GM18858 (cell line): ENCODE measurements around the gene NUDT5.

Experiments
- ATAC-seq: cut with Tn5 transposase; IDR thresholded peaks from one replicate; pipeline ENCODE4 v1.9.1; 2021; ENCODE audit not compliant: unreplicated experiment

NUDT5 gene

DNA sequence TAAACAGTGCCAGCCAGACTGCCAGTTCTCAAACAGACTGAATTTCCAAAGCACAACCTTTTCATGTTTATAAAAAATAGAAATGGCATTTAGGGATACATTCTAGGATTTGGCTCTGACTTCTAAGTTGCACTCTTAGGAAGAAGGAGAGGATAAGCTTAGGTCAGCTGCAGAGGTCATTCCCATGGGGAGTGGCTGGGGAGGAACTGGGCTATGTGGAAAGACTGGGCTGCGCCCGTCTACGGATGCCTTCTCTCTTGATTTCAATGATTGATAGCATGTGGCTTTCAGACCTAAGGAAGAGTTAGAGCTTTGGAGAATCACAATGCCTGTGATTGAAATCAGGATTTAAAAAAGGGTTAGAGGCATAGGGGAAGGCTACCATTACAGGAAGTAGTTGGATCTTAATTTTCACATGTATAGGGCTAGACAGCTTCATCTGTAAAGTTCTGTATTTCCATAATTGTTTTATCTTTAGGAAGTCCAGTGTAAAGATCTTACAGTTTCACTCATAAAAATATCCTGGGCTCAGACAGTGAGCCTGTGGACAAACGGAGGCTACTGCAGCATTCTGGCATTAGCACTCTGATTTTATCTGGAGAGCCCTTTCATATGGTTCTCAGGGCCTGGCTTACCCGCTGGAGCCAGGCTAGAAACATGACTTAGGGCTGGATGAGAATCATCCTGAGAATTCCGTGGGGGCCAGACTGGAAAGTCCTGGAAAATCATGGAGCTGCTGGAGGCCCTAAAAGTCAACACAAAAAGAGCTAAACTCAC is 29.5 kb downstream of the NUDT5 start:
- ATAC-seq: no peak

- ATAC-seq: no peak
Measured at GRCh38 chr10:12165036-12165435, 30.7 kb downstream of the NUDT5 start.

DNA sequence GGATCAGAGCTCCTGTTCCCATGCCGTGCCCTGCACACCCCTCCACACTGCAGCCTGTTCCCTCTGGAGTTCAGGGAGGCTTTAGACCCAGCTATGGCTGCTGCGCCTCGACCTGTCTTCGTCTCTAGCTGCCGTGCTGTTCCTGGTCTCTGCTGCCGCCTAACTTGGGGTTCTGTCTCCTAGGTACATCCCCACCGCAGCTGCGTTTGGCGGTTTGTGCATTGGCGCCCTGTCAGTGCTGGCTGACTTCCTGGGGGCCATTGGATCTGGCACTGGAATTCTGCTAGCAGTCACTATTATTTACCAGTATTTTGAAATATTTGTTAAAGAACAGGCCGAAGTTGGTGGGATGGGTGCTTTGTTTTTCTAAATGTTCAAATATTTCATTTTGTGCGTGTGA is 31.6 kb downstream of the NUDT5 start:
- no peak for ATAC-seq

DNA sequence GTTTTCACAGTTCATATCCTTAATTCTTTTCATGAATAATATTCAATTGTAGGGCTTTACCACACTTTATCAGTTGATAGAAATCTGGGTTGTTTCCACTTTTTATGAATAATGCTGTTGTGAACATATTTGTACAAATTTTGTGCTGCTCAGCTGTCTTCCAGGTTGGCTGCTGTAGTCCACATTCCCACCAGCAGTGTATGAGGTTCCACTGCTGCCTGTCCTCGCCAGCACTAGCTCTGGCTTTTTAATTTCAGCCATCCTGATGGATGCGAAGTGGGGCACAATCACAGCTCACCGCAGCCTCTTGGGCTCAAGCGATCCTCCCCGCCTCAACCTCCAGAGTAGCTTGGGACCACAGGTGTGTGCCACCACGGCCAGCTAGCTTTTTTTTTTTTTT is 32.8 kb downstream of the NUDT5 start:
- no peak for ATAC-seq

DNA sequence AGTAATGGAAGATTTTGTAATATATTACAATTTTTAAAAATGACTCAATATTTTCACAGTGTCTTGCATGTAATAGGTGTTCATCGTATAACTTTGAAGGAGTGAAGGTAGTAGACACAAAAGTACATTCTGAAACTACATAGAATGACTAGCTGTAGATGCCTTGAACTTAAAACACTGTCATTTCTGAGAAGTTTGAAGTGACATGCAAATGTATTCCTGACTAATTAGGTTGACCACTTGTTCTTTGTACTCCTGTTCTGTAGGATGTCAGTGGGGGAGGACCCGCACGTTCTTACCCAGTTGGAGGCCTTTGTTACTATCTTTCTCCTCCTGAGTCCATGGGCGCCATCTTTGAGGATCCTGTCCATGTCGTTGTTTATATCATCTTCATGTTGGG is 35.0 kb downstream of the NUDT5 start:
- ATAC-seq: no peak

GRCh38 chr10:12158111-12158510 is 37.6 kb downstream of the NUDT5 start:
- ATAC-seq: no peak

GRCh38 chr10:12156367-12157123 is 39.1 kb downstream of the NUDT5 start:
- ATAC-seq: no peak

- no peak for ATAC-seq
Measured at GRCh38 chr10:12154516-12154915, 41.2 kb downstream of the NUDT5 start.

DNA sequence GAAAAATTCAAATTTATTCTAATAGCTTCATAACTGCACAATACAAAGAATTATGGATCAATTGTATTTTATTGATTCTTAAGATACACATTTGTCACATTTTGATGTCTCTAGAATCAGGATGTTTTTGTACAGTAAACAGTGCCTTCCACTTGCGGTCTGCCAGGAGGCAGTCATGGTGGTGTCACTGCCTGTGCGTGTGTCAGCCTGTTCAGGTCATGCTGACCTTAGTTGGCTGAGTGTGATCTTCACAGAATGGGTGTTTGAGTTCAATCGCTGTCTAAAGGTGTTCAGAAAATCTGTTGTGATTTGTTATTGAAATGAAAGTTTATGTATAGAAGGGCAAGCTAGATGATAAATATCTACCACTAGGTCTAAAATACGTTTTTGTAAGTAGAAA is 45.5 kb downstream of the NUDT5 start:
- ATAC-seq: no peak

GRCh38 chr10:12144538-12144937 is 51.2 kb downstream of the NUDT5 start:
- ATAC-seq: no peak

GRCh38 chr10:12140038-12140437 is 55.7 kb downstream of the NUDT5 start:
- no peak for ATAC-seq

DNA sequence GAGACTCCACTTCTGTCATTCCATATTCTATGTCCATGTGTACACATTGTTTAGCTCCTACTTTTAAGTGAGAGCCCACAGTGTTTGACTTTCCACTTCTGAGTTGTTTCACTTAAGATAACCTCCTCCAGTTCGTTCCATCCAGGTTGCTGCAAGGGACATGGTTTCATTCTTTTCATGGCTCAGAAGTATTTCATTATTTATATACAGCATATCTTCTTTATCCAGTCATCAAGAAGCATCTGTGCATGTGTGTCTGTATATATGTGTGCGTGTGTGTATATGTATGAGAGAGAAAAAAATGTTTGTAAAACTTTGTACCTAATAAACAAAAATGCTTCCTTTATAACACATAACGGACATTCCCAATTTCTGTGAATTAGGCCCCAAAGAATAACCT is 60.1 kb downstream of the NUDT5 start:
- no peak for ATAC-seq

- ATAC-seq: no peak
Measured at GRCh38 chr10:12130237-12130872, 65.3 kb downstream of the NUDT5 start.

DNA sequence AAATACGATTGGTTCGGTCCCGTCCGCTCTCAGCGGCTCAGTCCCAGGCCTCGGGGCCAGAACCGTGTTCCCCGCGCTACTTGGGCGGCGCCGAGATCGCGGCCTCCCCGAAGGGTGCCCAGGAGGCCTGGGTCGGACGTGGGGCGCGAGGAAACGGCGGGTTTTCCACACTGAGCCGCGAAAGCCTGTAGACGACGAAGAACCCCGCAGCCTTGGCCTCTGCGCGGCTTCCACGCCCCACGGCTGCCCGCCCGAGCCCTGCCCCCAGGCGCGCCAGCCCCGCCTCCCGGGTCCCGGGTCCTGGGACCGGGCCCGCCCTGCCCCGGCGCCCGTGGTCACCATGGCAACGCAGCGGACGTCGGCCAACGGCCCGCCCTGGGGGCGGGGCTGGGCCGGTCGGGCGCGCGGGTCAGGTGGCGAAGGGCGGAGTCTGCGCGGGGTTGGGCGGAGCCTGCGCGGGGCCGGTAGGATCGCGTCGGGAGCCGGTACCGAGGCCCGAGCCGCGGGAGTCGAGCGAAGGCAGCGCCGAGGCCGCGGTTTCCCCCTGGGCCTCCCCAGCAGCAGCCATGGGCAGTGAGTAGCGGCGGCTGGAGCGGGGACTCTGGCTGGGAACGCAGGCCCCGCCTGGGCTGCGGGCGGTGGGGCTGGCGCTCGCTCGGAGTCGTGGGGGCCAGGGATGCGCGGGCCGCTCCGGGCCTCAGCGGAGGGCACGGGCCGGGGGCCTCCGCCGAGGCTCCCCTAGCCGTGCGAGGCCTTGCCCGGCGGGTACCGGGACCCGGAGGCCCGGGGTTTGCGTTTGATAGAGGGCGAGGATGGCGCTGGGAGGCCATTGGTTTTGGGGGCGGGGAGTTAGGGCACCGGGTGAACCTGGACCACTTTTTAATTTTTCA is 66.2 kb downstream of the NUDT5 start, which contains the start of gene SEC61A2:
TSS of gene SEC61A2 (plus strand) at position 456 of the 890 bp plus-strand sequence. CDS start at position 567, 111 bp downstream.
- peak; percentile 78 for ATAC-seq

DNA sequence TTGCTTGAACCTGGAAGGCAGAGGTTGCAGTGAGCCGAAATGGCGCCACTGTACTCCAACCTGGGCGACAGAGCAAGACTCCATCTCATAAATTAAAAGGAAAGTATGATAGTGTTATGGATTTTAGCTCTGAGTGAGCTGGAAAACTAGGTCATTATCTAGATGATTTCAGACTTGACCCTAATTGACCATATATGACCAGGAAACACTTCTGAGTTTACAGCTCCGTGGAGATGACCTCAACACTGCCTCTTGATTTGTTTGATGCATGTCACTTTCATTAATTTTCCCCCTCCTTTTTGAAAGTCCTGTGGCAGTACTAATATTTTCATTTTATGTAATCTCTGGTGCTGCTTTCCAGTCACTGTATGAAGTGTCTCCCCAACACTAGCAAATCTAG is 74.0 kb downstream of the NUDT5 start:
- ATAC-seq: no peak
